HG03025 (cell line): ENCODE data around the gene PCDHB9.
"Not testable (repeated sequence)": the region's sequence is repeated elsewhere in the genome, so short reads cannot be mapped to it uniquely, and the experiment has no call there.

ENCODE experiments used
- ATAC-seq: cut with Tn5 transposase; IDR thresholded peaks from one replicate; pipeline ENCODE4 v1.9.1; 2021; ENCODE audit warnings: mild to moderate bottlenecking, moderate library complexity; ENCODE audit not compliant: unreplicated experiment, low FRiP score

PCDHB9 gene

GRCh38 chr5:141234109-141234667 lies 47.2 kb downstream of the PCDHB9 start:
- ATAC-seq = no peak

DNA sequence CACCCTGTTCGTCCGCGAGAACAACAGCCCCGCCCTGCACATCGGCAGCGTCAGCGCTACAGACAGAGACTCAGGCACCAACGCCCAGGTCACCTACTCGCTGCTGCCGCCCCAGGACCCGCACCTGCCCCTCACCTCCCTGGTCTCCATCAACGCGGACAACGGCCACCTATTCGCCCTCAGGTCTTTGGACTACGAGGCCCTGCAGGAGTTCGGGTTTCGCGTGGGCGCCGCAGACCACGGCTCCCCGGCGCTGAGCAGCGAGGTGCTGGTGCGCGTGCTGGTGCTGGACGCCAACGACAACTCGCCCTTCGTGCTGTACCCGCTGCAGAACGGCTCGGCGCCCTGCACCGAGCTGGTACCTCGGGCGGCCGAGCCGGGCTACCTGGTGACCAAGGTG lies 49.0 kb downstream of the PCDHB9 start:
- ATAC-seq = not testable (repeated sequence)

- no peak for ATAC-seq
Observed at GRCh38 chr5:141236516-141237313, 49.8 kb downstream of the PCDHB9 start.
